Lower leg skin (tissue), 4 donors: ENCODE results near the gene DGKB. TPM values are rescaled to one million over a fixed set of nuclear protein-coding genes. Genes with fewer than 3 reads are reported as not detected.
"Not testable (repeated sequence)": the region's sequence is repeated elsewhere in the genome, so short reads cannot be mapped to it uniquely, and the experiment has no call there.

Experiments used
- DNase-seq, 2 donors: peaks; one replicate each; pipeline ENCODE4 v3.0.0-alpha.2; 2019; ENCODE audit warnings: low spot score in 2 of 2
- H3K4me3 ChIP-seq: fragments of 200-600 bp; sonication (generic); 2 replicates; pipeline ENCODE4 v1.5.1; 2017; ENCODE audit warnings: mild to moderate bottlenecking, low read depth; ENCODE audit not compliant: poor library complexity, severe bottlenecking
- POLR2A ChIP-seq, 2 donors: fragments of 450-650 bp; IDR thresholded peaks; one replicate each; pipeline ENCODE4 v1.6.1; 2016 to 2017; ENCODE audit warnings: antibody characterized with exemption in 2 of 2, mild to moderate bottlenecking in 1 of 2, moderate library complexity in 1 of 2
- WGBS, 2 donors: methylation state at CpG; one replicate each; pipeline ENCODE4 v1.1.5; 2018; 5-methylcytosine and 5-hydroxymethylcytosine counted together
- intact Hi-C: fragments of 100-400 bp; cut with DNase I; formaldehyde crosslinking; loops from one replicate; pipeline ENCODE4 v1.15.0; 2023; ENCODE audit warnings: low total_unique reads
- total RNA-seq, 4 donors: library from RNA; depleted of rRNA; stranded (reverse); fragments of >200 nt; gene quantifications; one replicate each; pipeline ENCODE4 v1.1.0, GENCODE V29; 2016
- TF ChIP-seq, protein P1 (sequence below), 3 donors: fragments of 450-650 bp; IDR thresholded peaks; one replicate each; pipeline ENCODE4 v1.5.1; 2016; ENCODE audit warnings: antibody characterized with exemption in 3 of 3, mild to moderate bottlenecking in 3 of 3, moderate library complexity in 2 of 3

DGKB gene
- total RNA-seq, 4 donors from 2014 or later, result 0.05 to 0.58 TPM; not detected in 2

DNA sequence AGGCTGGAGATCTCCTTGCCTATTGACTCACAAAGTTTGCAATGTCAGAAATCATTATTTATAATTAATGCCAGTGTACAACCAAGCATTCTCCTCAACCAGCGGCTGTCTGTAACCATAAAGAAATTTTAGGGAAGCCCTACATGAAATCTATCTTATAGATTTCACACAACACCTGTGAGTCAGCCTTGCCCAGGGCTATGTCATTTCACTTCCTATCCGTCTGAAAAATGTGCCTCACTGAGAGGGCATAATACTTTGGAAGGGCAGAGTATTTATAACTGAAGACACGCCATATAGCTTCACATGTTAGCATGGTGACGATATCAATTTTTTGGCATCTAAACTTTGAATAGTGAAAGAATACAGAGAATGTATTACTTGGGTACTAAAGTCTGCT is 616.5 kb downstream of the DGKB start:
- intact Hi-C loops, result no loop called here
- 42 to 48% methylated on average over 4 of the region's 4 CpGs for WGBS, 2 donors
- H3K4me3 ChIP-seq, result no peak overlapping the region
- TF ChIP-seq, protein P1, sequence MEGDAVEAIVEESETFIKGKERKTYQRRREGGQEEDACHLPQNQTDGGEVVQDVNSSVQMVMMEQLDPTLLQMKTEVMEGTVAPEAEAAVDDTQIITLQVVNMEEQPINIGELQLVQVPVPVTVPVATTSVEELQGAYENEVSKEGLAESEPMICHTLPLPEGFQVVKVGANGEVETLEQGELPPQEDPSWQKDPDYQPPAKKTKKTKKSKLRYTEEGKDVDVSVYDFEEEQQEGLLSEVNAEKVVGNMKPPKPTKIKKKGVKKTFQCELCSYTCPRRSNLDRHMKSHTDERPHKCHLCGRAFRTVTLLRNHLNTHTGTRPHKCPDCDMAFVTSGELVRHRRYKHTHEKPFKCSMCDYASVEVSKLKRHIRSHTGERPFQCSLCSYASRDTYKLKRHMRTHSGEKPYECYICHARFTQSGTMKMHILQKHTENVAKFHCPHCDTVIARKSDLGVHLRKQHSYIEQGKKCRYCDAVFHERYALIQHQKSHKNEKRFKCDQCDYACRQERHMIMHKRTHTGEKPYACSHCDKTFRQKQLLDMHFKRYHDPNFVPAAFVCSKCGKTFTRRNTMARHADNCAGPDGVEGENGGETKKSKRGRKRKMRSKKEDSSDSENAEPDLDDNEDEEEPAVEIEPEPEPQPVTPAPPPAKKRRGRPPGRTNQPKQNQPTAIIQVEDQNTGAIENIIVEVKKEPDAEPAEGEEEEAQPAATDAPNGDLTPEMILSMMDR (IDR thresholded peaks at IDR 0.05), result no peak
- TF ChIP-seq POLR2A (IDR thresholded peaks at IDR 0.05), result no peak
- DNase-seq, result no peak

GRCh38 chr7:14279065-14279871 is 623.3 kb downstream of the DGKB start:
- 56 to 64% methylated on average over 21 of the region's 21 CpGs for WGBS, 2 donors
- DNase-seq, intact Hi-C loops, H3K4me3 ChIP-seq: not testable (repeated sequence)

DNA sequence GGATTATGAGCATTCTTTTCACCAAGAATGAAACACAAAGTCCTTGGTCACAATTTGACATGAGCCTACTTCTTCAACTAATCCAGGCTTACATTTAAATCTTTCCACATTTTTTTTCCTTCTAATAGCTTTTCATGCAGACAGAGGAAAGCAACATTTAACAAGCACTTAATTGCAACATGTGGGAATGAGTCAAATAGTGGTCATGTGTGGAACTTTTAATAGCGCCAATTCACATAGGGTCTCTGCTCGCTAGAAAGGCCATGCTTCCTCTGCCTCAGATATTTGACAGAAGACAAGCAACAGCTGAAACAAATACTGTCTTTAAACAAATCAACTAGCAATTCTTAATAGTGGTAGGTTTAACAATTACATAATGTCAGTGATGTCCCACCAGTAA is 627.2 kb downstream of the DGKB start:
- intact Hi-C loops, result no loop called here
- no peak overlapping the region for H3K4me3 ChIP-seq
- no peak for DNase-seq
- TF ChIP-seq, protein P1 (IDR thresholded peaks at IDR 0.05), result no peak
- no peak for TF ChIP-seq POLR2A (IDR thresholded peaks at IDR 0.05)
- WGBS, 2 donors, result 70% methylated on average over 2 of the region's 2 CpGs

GRCh38 chr7:14271441-14271840 is 631.1 kb downstream of the DGKB start:
- 85 to 86% methylated on average over 3 of the region's 3 CpGs for WGBS, 2 donors
- intact Hi-C loops, result no loop called here
- no peak overlapping the region for H3K4me3 ChIP-seq
- no peak for DNase-seq
- TF ChIP-seq POLR2A (IDR thresholded peaks at IDR 0.05), result no peak
- TF ChIP-seq, protein P1 (IDR thresholded peaks at IDR 0.05), result no peak

DNA sequence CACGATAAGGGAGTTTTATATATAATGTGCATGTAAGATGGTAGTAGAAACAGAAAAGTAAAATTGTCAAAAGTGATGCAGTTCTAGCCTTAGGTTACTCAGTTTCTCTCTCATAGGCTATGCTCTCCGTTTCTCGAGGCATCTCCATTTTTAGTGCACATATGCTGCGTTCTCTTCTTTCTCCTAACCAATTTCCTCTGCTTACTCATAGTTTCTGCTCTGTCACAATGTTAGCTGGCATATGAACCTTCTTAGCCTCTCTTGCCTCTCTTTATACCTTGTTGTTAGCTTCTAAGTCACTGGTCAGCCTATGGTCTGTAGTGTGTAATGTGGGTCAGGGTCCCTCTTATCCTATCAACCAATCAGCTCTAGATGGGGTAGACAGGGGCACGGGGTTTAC is 632.5 kb downstream of the DGKB start:
- WGBS, 2 donors, result 79 to 84% methylated on average over 5 of the region's 5 CpGs
- TF ChIP-seq, protein P1 (IDR thresholded peaks at IDR 0.05), result no peak
- no peak for TF ChIP-seq POLR2A (IDR thresholded peaks at IDR 0.05)
- H3K4me3 ChIP-seq, result no peak overlapping the region
- DNase-seq, result no peak
- intact Hi-C loops, result no loop called here

DNA sequence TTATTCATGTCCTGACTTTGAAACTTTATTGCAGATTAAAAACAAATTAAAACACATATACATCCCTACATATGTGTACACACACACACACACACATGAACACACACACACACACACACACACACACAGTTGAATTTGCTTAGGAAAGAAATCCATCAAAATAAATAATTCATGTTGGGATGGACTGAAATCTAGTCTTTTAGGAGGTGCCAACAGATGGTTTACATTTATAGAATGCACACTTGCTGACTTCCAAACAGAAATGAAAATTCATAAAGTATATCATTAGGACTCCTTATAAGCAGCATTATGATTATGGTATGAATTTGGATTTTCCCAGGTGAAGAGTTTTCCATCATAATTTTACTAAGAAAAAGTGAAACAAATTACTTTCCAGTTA is 642.5 kb downstream of the DGKB start:
- H3K4me3 ChIP-seq, result no peak overlapping the region
- intact Hi-C loops, result no loop called here

More for the DNA sequence above, 642.5 kb downstream of the DGKB start:
- DNase-seq, result no peak
- TF ChIP-seq, protein P1 (IDR thresholded peaks at IDR 0.05), result no peak
- no peak for TF ChIP-seq POLR2A (IDR thresholded peaks at IDR 0.05)
